Measurements from ENCODE around the gene IL27RA. TPM values are rescaled to one million over a fixed set of nuclear protein-coding genes. Genes with fewer than 3 reads are reported as not detected.

Gene IL27RA
- total and polyA plus RNA-seq, 2 of the 4 experiments (the other 2 are of a cell fraction): 2.9 to 5.1 TPM

GRCh38 chr19:13981988-13982501, 49.5 kb upstream of the IL27RA start:
- no peak overlapping the region for H2BK15ac ChIP-seq (ENCODE audit: low read depth, low read length)
- no peak overlapping the region for H3K56ac ChIP-seq (ENCODE audit: extremely low read depth, insufficient read depth, low read length)
- H2AK9ac ChIP-seq (replicated peaks; ENCODE audit: low read depth, low read length, poor library complexity): no peak overlapping the region
- H3K18ac ChIP-seq (ENCODE audit: low read depth, low read length): no peak overlapping the region
- no peak overlapping the region for H3K4me3 ChIP-seq (ENCODE audit: insufficient read depth, low read depth, low read length)
- TF ChIP-seq MAFK (IDR thresholded peaks at IDR 0.05; ENCODE audit: low read depth, low read length) (no peak), USF2 (IDR thresholded peaks at IDR 0.05; ENCODE audit: low read depth, low read length) (no peak), RAD21 (IDR thresholded peaks at IDR 0.05; ENCODE audit: low read length) (no peak), RCOR1 (IDR thresholded peaks at IDR 0.05; ENCODE audit: insufficient replicate concordance, low read length) (no peak)
- H4K20me1 ChIP-seq (ENCODE audit: insufficient read depth, low read length): no peaks in the 10 kb centered on the region
- in situ Hi-C loops (cut with MboI; ENCODE audit: low sequenced_read_pairs): no loop called here
- ChIA-PET POLR2A (ENCODE audit: unreplicated experiment) (no interaction called here), CTCF (no interaction called here)
- H3K79me1 ChIP-seq (ENCODE audit: low read depth in 1 of 2, low read length in 2 of 2): peaks cover 0 to 16% of the 10 kb centered on the region in 2 experiments; a peak in 1 of 4 replicates
- H3K36me3 ChIP-seq (ENCODE audit: control insufficient read depth, insufficient read depth, low read length): peaks cover 9% of the 10 kb centered on the region; the same call in 1 of the 2 replicates
- no peak overlapping the region for H4K5ac ChIP-seq (ENCODE audit: low read depth, low read length)
- no peak overlapping the region for H2BK120ac ChIP-seq (ENCODE audit: low read depth, low read length)
- dilution Hi-C loops (cut with HindIII; ENCODE audit: low sequenced_read_pairs, unreplicated experiment): no loop called here
- no peak overlapping the region for H4K8ac ChIP-seq (ENCODE audit: low read depth in 2 of 2, low read length in 2 of 2)
- peaks cover 8% of the 10 kb centered on the region for H3K4me1 ChIP-seq (ENCODE audit: control insufficient read depth, insufficient read depth, low read length)
- H3K9me3 ChIP-seq (ENCODE audit: control insufficient read depth, insufficient read depth, low read length): no peaks in the 10 kb centered on the region
- no peak overlapping the region for H3K23ac ChIP-seq (ENCODE audit: low read depth, low read length)
- no peak overlapping the region for H2BK20ac ChIP-seq (ENCODE audit: low read depth, low read length)
- H3K27ac ChIP-seq (ENCODE audit: insufficient read depth, low read length): no peak overlapping the region
- DNase-seq (no peak), ATAC-seq (ENCODE audit: low read depth) (no peak)
- intact Hi-C loops (cut with micrococcal nuclease): no loop called here
- no peak overlapping the region for H2BK5ac ChIP-seq (ENCODE audit: low read depth, low read length, poor library complexity, severe bottlenecking)
- H2AK5ac ChIP-seq (ENCODE audit: low read depth, low read length): no peak overlapping the region
- H2AFZ ChIP-seq (replicated peaks; ENCODE audit: low read length, poor library complexity): no peak overlapping the region
- H3K4me2 ChIP-seq (ENCODE audit: low read depth, low read length): no peak overlapping the region
- no TSS peak for BruUV-seq (replicated peaks)
- H3K14ac ChIP-seq (replicated peaks; ENCODE audit: low read depth, low read length): no peak overlapping the region
- no peak overlapping the region for H4K91ac ChIP-seq (ENCODE audit: insufficient read depth, low read depth, low read length)
- WGBS, 2 experiments (ENCODE audit: extremely low coverage in 2 of 2, insufficient read length in 1 of 2): 96% methylated on average over 9 of the region's 17 CpGs; no CpG with 5 or more reads in 1 of the 2 experiments
- no peak overlapping the region for H3K9ac ChIP-seq (ENCODE audit: low read depth, low read length)
- no peaks in the 10 kb centered on the region for H3K27me3 ChIP-seq (ENCODE audit: control insufficient read depth, insufficient read depth, low read length)
- no peak overlapping the region for H3K4ac ChIP-seq (ENCODE audit: low read depth, low read length)
- 0 out of 2 replicates have a peak, but pooled peaks cover 3% of the 10 kb centered on the region for H3K9me1 ChIP-seq (ENCODE audit: insufficient read depth, low read length)

Data from IMR-90 (cell line).